G401 (cell line): Measurements from ENCODE around the gene POU6F2. TPM values are rescaled to one million over a fixed set of nuclear protein-coding genes. Genes with fewer than 3 reads are reported as not detected.

Source experiments
- DNase-seq: peaks from one replicate; pipeline ENCODE4 v3.0.0-alpha.2; 2015; ENCODE audit warnings: low spot score
- in situ Hi-C: cut with HindIII; loops from 2 replicates; pipeline ENCODE4 v1.10.0; 2016; ENCODE audit warnings: low sequenced_read_pairs, mixed read lengths
- total RNA-seq: library from RNA; depleted of rRNA; stranded (reverse); fragments of >200 nt; shearing (Covaris generic); gene quantifications from 2 replicates; pipeline ENCODE4 v1.2.3, GENCODE V29; 2014

POU6F2 gene
- total RNA-seq, 1 experiment from 2014 or later: under 0.01 TPM

DNA sequence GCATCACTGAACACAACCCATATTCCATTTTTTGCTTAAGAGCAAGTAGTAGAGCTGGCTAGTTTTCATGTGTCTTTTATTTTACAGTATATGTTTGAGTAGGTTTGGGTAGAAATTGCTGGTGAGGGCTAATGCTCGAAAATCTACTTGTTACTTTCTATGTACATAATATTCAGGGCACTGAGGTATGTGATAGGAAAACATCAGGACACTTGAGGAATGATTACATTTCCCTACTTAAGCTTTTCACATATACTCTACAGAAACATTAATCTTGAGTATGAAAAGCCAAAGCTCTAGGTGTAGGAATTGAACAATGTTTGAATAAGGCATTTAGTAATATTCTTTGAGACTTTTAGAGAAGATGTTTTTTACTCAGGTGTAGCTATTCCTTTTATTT, 73.6 kb downstream of the POU6F2 start:
- DNase-seq: no peak
- in situ Hi-C loops: no loop called here

DNA sequence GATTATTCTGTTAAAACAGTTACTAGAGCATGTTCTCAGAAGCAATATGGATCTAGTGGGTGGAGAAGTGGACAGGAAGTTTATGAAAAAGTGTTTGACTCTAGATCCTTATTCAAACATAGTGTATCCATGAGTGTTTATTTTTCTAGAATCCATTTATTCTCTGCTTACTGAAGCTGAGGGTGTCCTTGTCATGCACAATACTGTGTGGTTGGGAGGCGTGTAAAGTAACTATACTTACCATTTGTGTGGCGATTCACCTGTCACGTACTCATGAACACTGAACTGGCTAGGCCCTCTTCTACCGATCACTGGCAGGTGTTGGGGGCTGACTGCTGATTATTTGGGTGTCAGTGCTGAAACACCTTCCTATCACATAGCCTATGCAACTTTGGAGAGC, 74.0 kb downstream of the POU6F2 start:
- in situ Hi-C loops: no loop called here
- no peak for DNase-seq

- in situ Hi-C loops: no loop called here
- no peak for DNase-seq
Observed at GRCh38 chr7:39054731-39055130, 77.0 kb downstream of the POU6F2 start.

GRCh38 chr7:39056153-39056552, 78.4 kb downstream of the POU6F2 start:
- in situ Hi-C loops: no loop called here
- no peak for DNase-seq

DNA sequence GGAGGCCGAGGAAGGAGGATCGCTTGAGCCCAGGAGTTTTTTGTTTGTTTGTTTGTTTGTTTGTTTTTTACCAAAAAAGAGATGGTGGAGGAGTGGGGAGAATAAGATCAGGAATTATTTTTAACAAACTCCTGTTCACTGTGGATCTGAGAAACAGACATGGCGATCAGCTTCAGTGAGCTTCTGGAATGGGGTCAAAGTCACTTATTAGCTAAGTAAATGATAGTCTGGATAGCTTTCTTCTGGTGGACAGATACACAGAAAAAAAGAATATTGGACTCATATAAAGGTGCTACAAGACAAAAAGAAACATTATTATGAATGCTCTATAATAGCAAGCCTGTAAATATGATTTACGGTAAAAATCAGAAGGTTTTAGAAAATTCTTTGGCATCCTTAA, 85.1 kb downstream of the POU6F2 start:
- in situ Hi-C loops: no loop called here
- no peak for DNase-seq

GRCh38 chr7:39069031-39069430, 91.3 kb downstream of the POU6F2 start:
- in situ Hi-C loops: no loop called here

DNA sequence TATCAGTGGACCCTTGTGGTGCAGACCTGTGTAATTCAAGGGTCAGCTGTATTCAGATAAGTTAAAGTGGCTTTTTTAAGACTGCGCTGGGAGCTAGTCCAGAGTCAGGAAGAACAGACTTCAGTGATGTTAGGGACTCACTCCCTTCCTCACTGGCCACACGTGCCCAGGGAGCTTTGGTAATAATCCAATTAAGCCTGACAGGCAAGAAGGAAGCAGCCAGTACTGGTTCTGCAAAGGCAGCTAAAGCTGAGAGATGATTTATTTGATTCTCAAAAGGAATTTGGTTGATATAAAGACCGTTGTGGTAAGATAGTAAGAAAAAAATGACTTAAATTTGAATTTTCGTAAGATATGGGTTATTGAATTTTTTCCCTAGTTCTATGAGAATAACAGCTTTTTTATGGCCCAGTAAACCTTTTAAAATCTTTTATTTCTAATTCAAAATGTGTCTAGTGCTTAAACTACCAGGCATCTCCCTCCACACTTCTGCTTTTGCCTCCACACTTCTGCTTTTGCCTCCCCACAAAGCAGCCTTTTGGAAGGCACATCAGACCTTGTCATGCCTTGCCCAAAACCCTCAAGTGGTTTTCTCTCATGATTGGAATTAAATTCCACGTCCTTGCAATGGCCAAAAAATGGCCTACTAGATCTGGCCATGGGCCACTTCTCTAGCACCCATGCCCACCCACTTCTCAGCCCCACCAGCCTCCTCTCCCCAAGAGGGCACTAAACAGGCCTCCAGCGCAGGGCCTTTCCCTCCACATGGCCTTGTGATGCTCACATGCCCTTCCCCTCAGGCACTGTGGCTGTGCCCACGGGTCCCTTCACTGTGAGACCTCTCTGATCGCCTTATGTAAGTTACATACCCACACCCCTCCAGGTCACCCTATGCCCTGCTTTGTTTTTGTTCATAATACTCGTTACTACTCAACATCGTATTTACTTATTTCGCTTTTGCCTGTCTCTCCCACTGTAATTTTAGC, 92.5 kb downstream of the POU6F2 start:
- no peak for DNase-seq
- in situ Hi-C loops: no loop called here

More at GRCh38 chr7:39069031-39069430, 91.3 kb downstream of the POU6F2 start:
- DNase-seq: no peak

DNA sequence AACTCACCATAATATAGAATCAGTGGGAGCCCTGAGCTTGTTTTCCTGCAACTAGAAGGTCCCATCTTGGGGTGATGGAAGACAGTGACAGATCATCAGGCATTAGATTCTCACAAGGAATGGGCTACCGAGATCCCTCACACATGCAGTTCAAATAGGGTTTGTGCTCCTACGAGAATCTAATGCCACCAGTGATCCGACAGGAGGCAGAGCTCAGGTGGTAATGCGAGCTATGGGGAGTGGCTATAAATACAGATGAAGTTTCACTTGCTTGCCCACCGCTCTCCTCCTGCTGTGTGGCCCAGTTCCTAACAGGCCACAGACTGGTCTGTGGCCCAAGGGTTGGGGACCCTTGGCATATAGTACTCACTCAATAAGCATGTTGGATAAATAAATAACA, 93.4 kb downstream of the POU6F2 start:
- in situ Hi-C loops: no loop called here
- DNase-seq: no peak

DNA sequence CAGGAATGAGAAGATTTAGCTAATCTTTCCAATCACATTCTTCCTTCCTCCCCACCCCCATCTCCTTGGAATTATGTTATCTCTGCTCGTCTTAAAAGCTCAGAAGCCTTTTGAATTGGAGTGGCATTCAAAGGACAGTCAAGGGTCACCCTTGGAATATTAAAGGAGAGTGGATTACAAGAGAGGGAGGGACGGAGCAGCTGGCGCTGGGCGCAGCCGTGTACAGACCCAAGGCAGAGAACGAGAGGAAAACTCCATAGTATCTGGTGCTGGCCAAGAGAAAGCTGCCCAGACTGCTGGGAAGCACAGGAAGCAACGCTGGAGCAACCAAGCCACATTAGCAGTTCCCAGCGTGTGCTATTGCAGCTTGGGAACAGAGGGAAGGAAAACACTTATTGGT, 95.7 kb downstream of the POU6F2 start:
- in situ Hi-C loops: no loop called here
- DNase-seq: no peak

DNA sequence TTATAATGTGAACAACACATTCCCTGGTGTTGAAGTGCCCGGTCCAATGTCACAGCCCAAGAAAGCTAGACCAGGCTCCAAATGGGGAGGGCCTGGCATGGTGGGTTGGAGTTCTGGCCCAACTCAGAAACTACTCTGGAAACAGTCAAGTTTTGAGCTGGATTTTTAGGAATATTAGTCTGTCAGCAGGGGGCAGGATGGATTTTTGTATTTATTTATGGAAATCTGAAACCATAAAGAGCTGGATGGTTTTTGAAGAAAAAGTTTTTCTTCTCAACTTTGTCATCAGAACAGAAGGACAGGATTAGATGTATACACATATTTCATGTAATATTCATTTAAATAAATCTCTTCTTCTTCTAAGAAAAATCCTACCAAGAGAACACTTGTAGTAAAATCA, 97.5 kb downstream of the POU6F2 start:
- no peak for DNase-seq
- in situ Hi-C loops: no loop called here

- in situ Hi-C loops: no loop called here
- DNase-seq: no peak
Observed at GRCh38 chr7:39083781-39084180, 106.1 kb downstream of the POU6F2 start.

GRCh38 chr7:39084349-39084748, 106.6 kb downstream of the POU6F2 start:
- in situ Hi-C loops: no loop called here

GRCh38 chr7:39085189-39085588, 107.5 kb downstream of the POU6F2 start:
- no peak for DNase-seq
- in situ Hi-C loops: no loop called here

More at GRCh38 chr7:39084349-39084748, 106.6 kb downstream of the POU6F2 start:
- DNase-seq: no peak

DNA sequence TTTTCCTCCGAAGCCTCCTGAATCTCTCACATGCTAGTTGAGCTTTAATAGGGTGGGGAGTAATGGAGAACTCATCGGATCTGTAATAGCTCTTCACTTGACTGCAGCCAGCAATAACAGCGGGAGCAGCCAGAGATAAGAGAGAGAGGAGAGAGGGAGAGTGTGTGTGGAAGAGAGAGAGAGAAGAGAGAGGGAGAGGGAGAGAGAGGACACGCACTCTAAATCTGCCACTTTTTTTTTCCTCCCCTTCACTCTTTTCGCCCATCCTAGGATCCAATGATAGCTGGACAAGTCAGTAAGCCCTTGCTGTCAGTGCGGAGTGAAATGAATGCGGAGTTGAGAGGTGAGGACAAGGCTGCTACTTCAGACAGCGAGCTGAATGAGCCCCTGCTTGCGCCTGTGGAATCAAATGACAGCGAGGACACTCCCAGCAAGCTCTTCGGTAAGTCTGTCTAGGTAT, 107.9 kb downstream of the POU6F2 start:
- in situ Hi-C loops: no loop called here
- no peak for DNase-seq

- in situ Hi-C loops: no loop called here
- DNase-seq: no peak
Observed at GRCh38 chr7:39086638-39087360, 109.1 kb downstream of the POU6F2 start.

- no peak for DNase-seq
- in situ Hi-C loops: no loop called here
Observed at GRCh38 chr7:39088730-39089593, 111.3 kb downstream of the POU6F2 start.

DNA sequence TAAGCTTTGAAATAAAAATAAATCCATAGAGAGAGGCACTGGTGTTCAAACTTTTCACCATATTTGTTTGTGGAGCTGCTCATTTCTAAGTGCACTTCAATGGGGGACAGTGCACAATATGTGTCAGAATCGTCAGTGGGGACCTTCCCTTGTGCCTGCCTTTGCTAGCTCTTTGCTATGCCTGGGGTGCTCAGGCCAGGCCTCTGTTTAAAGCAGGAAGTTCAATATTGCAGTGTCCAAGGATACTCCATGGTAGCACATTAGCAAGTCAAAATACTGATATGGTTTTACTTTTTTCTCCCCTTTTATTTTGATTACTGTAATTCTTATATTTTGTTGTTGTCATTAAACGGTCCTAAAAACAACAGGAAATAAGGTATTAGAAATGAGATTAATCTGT, 113.4 kb downstream of the POU6F2 start:
- in situ Hi-C loops: no loop called here
- no peak for DNase-seq

DNA sequence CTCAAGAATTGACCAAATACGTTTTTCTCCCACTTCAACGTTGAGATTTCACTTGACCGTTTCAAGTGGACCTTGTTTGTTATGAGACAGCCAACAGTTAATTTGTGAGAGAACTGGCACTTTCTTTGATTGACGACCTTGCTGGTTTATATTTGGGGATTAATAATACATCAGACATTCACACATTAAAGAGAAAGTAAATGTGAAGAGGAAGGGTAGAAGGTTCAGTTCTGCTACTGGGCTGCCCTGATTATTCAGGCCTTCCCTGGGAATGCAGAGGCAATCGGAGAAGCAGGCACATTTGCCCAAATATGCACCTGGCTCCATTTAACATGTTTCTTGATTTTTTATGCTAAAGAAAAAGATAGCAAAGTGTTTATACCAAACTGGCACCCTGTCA, 114.1 kb downstream of the POU6F2 start:
- in situ Hi-C loops: no loop called here
- DNase-seq: no peak

DNA sequence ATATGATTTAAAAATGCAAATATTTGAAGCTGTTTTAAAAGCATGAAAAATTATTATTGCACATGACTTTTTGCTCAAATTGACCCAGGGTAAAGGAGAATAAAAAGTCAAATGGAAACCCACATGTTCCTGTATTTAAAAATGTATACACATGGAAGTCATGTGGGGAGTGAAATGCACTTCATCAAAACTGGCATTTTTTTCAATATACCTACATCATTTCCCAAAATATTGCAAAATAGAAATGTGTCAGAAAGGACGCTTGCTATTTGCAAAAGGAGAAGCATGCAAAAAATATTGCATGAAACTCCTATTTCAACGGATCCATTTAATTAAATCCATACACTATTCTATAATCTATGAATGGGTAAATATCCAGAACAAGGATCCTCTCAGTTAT, 117.0 kb downstream of the POU6F2 start:
- in situ Hi-C loops: no loop called here
- DNase-seq: no peak
